Renal cortex interstitium (tissue), 11 donors: ENCODE data around the gene MCM3AP. TPM values are rescaled to one million over a fixed set of nuclear protein-coding genes. Genes with fewer than 3 reads are reported as not detected.

Experiments
- DNase-seq, 11 donors: peaks; one replicate each; pipeline ENCODE4 v3.0.0-alpha.2; 2013; ENCODE audit warnings: low read depth in 9 of 11, low spot score in 4 of 11; ENCODE audit errors: extremely low read depth in 1 of 11
- polyA plus RNA-seq, 3 donors: library from polyadenylated mRNA; unstranded; fragments of 120-200 nt; gene quantifications; one replicate each; pipeline ENCODE4 v1.2.1, GENCODE V29; 2013; ENCODE audit not compliant: insufficient read length in 3 of 3

Gene MCM3AP
- polyA plus RNA-seq, 3 donors, result 85.2 to 99.7 (median 88.7) TPM

DNA sequence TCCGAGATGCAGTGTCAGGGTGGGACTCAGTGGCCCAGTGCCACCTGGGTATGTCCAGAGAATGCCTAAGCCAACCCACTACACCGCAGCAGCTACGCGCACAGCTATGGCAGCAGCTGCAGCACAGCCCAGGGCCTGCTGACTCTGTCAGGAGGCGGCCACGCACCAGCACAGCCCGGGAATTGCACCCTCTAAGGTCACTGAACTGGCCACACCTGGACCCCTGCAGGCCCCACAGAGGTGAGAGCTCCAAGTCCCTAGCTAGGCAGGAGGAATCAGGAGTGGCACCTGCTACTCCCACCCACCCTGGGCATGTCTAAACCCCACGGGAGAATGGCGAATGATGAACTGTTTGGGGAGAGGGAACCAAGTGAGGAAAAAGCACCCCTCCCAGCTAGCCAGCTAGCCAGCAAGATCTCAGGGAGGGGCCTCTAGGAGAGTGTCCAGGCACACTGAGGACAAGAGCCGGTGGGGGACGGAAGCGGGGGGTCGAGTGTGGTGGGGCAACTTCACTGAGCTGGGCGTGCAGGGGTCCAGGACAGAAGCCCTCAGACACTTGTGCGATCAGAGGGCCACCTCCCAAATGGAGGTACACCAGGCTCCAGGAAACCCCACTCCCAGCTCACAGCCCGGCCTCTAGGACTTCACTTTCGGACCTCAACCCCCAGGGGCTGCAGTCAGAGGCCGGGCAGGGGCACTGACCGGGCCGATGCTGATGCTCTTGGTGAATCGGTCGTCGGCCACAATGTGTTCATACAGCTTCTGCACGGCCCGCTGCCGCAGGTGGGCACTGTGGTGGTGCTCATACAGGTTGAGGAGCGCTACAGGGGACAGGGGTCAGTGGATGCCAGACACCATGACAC, 70.7 kb downstream of the MCM3AP start:
- no peak for DNase-seq

GRCh38 chr21:46213620-46214286, 71.7 kb downstream of the MCM3AP start:
- DNase-seq, result no peak

DNA sequence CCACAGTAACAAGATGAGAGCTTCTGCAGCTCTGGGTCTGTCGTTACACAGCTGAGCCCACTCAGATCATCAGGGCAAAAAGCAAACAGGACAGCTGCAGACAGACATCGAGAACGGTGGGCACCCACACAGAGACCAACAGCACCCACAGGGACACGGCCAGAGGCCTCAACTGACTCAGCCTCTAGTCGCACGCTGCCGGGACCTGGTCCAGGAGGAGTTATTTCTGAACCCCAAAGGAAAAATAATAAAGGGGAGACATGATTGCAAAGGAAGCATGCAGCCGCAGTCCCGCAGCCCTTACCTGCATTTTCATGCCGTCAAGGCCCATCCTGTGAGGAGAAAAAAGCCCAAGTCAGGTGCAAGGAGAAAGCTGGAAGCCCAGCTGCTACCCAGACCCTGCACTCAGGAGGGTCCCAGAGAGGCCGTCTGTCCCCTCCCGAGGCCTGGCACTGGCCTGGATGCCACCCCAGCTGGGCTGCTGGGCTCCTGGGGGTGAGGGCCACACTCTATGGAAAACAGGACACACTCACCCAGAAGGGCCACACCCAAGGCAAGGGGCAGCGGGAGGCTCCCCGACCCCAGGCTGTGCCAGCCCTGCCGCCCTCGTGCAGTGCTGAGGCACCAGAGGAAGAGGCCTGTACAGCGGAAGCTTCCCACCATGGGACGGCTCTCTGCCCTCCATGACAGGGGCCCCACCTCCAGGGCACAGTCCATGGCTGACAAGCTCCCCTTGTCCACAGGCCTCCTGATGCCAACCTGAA, 72.5 kb downstream of the MCM3AP start:
- no peak for DNase-seq

DNA sequence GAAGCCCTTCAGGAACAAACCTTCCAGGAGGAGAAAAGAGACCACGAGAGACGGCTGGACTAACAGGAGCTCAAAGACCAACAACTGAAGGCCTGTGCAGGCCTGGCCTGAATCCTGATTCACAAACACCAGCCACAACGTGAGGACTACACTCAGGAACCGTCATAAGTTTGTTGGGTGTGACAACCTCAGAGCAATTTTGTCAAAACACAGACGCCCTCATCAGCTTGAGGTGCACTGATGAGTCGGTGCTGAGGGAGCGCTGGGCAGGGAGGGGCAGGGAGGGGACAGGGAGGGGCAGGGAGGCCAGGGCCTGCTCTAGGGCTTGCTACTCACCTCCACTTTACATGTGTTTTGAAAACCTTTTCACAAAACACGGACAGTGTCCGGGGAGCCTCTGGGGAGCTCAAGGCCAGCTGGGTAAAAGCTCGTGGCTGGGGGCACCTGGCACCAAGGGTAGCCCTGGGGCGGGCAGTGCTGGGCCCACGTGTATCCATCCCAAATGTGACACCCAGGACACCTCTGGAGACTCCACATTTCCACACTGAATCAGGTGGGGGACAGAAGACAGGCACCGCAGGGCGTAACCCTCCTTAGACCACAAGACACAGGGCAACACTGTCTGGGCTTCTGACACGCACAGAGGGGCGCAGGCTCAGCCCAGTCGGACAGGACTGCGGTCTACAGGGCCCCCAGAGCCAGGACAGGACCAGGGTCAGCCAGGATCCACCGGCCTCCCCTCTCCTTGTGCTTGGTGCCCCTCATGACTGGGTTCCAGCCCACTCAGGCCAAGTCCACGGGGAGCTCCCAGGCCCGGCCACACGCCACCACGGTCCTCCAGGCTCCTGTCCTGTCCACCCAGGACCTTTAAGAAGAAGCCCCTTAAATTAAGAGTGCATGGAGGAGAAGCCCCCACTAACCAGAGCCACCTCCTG, 73.4 kb downstream of the MCM3AP start:
- no peak for DNase-seq

DNA sequence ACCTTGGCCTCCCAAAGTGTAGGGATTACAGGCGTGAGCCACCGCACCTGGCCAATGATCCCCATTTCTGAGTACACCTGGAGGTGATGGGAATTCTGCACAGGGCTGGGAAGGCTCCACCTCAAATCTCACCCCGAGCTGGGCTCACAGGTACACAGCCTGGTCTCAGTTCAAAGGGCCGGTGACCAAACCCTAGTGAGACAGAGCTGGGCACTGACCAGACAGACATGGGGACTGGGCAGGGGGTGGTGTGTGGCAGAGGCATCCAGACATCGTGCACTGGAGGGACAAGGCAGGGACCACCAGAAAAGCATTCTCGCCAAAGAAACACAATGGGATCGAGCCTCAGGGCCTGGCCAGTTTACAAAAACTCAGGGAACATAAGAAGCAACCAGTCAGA, 74.0 kb downstream of the MCM3AP start:
- no peak for DNase-seq

GRCh38 chr21:46210378-46211136, 74.9 kb downstream of the MCM3AP start:
- DNase-seq, result no peak

- DNase-seq, result no peak
These were observed 76.4 kb downstream of the MCM3AP start for GRCh38 chr21:46208761-46209721.

DNA sequence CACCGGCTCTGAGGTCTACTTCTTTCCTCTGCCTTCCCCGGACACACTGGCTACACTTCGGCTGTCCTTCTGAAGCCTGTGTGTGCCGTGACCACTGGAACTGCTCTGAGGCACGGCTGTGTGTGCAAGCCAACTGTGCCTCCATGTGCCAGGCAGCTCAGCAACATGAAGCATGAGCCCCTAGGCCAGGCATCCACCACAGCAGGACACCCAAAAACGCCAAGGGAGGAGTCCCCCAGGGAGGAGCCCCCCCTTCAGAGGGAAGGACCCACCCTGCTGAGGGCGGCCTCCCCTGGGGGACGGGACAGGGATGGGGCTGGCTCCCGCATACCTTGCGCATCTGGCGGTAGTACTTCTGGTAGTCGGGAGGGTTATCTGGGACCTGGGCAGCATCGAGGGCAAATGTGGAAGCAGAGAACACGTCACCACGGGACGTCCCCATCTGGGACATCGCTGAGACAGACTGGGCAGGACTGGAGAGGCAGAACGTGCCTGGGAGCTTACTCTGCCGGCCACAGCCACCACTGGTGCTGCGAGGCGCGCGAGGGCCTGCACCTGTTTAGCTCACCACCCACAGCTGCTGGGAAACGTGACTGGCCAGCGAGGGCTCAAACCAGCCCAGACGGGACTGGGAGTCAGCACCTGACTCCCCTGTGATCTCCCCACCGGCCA, 77.4 kb downstream of the MCM3AP start:
- no peak for DNase-seq

GRCh38 chr21:46207006-46207919, 78.1 kb downstream of the MCM3AP start:
- no peak for DNase-seq

DNA sequence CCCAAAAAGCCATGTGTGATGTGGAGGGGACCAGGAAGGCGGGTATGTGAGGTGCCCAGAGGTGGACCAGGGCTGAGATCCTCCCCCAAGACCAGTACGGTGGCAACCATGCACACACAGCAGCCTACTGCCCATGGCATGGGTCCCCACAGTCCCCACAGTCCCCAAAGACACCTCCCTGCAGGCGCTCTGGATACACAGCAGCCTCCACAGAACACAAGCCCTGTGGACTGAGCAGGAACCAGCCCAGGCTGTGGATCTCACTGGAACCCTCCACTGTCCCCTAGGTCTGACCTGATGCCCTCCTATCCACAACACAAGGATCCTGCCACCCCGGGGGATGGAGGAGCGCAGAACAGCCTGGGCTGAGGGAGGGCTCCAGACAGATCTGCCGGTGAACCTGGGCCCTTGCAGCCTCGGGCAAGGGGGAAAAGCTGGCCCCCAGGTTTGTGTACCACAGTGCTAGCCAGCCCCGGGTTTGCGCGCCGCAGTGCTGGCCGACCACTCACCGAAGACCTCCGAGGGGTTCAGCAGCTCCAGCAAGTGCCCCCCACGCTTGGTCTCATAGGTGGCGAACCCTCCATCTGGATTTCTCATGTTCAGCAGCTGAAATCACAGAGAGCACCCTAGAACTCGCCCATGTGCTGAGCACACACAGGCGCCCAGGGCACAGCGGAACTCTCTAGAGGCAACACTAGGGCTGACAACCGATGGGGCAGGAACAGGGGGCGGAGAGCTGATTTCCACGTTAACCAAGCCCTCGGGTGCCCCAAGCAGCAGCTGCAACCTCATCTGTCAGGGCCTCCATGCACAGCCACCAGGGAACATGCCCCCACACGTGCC, 79.0 kb downstream of the MCM3AP start:
- no peak for DNase-seq

GRCh38 chr21:46205766-46206162, 79.6 kb downstream of the MCM3AP start:
- no peak for DNase-seq

- DNase-seq, result no peak
These were observed 80.2 kb downstream of the MCM3AP start for GRCh38 chr21:46205166-46205565.

DNA sequence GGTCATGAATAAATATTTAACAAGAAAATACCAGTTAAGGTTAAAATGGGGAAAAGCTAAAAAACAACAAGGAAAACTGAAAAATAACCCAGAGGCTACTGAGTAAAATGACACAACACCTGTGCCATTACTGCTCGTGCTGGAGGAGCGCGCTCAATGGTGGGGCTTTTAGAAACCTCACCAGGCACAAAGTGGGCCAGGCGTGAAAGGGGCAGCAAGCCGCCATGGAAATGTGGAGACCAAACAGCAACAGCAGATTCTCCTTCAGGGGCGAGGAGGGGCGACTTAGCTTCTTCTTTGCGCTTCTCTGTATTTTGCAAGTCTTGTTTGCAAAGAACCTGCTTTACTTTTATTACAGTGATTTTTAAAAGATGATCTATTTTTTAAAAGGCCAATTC, 82.2 kb downstream of the MCM3AP start:
- DNase-seq, result no peak

DNA sequence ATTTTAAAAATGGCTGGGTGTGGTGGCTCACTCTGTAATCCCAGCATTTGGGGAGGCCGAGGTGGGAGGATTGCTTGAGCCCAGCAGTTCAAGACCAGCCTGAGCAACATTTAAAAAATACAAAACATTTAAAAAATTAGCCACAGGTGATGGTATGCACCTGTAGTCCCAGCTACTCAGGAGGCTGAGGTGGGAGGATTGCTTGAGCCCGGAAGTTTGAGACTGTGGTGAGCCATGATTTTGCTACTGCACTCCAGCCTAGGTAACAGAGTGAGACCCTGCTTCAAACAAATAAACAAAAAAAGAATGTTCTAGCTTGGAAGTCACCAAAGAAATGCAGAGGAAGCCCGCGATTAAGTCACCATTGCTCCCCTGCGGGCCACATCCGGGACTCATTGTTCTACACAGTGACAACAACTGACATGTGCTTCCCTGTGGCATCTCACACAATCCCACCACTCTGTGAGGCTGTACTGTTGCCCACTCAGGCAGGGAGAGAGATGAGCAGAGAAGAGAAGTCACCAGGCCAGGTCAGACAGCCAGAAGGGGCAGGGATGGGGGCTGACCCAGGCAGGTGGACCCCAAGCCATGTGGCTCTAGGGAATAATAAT, 82.7 kb downstream of the MCM3AP start:
- DNase-seq, result no peak
